Cardiac muscle cell (in vitro differentiated cells and primary cell): ENCODE measurements around the gene ANKRD12. TPM values are rescaled to one million over a fixed set of nuclear protein-coding genes. Genes with fewer than 3 reads are reported as not detected.
"Not testable (repeated sequence)": the region's sequence is repeated elsewhere in the genome, so short reads cannot be mapped to it uniquely, and the experiment has no call there.

Experiments used
- DNase-seq, 2 donors: peaks; one replicate each; pipeline versions ENCODE4 v3.0.0 to v3.0.0-alpha.2; 2010 to 2017; ENCODE audit warnings: low read depth in 1 of 2, low spot score in 1 of 2
- H3K27ac ChIP-seq: fragments of 200-600 bp; sonication (generic); 2 replicates; pipeline ENCODE4 v1.5.1; 2016
- H3K27me3 ChIP-seq: fragments of 200-600 bp; sonication (generic); 2 replicates; pipeline ENCODE4 v1.6.0; 2016; ENCODE audit warnings: control low read depth
- H3K36me3 ChIP-seq: fragments of 200-600 bp; sonication (generic); 2 replicates; pipeline ENCODE4 v1.5.1; 2016; ENCODE audit warnings: control low read depth
- H3K4me1 ChIP-seq: fragments of 200-600 bp; sonication (generic); 2 replicates; pipeline ENCODE4 v1.8.1; 2017; ENCODE audit warnings: low read depth, mild to moderate bottlenecking, mixed run types
- H3K4me3 ChIP-seq: fragments of 200-600 bp; sonication (generic); 2 replicates; pipeline ENCODE4 v1.5.1; 2016; ENCODE audit warnings: mild to moderate bottlenecking
- H3K9me3 ChIP-seq: fragments of 200-600 bp; sonication (generic); 2 replicates; pipeline ENCODE4 v1.5.1; 2017; ENCODE audit warnings: low read depth, mild to moderate bottlenecking, control low read depth
- CTCF ChIP-seq: IDR thresholded peaks from 2 replicates; pipeline ENCODE4 v1.5.1; 2012; ENCODE audit warnings: low read depth, mild to moderate bottlenecking, low read length
- polyA plus RNA-seq: library from polyadenylated mRNA; unstranded; fragments of >200 nt; fragmentation: Nextera tagmentation; extraction: Ambion mirVana; gene quantifications from 2 replicates; pipeline ENCODE4 v1.2.1, GENCODE V29; 2016
- total RNA-seq: library from RNA; depleted of rRNA; stranded (reverse); fragments of >200 nt; gene quantifications from 2 replicates; pipeline ENCODE4 v1.2.3, GENCODE V29; 2016

The ANKRD12 gene
- total and polyA plus RNA-seq, 2 experiments from 2014 or later, result 21.5 to 88.8 TPM

- Histone ChIP-seq H3K36me3 (no peaks in the 10 kb centered on the region), H3K4me3 (no peak overlapping the region), H3K27me3 (no peaks in the 10 kb centered on the region), H3K27ac (no peak overlapping the region), H3K4me1 (peaks cover 6% of the 10 kb centered on the region), H3K9me3 (no peaks in the 10 kb centered on the region)
- DNase-seq, result peak in 1 of 2 donors; percentile 28
- TF ChIP-seq CTCF, result no peak
These were observed 16.7 kb downstream of the ANKRD12 start for GRCh38 chr18:9153256-9153655.

- no peak for TF ChIP-seq CTCF
- no peaks in the 10 kb centered on the region for H3K27me3 ChIP-seq
- H3K36me3 ChIP-seq, result no peaks in the 10 kb centered on the region
- H3K4me3 ChIP-seq, result no peak overlapping the region
- H3K4me1 ChIP-seq, result no peaks in the 10 kb centered on the region
- H3K27ac ChIP-seq, result no peak overlapping the region
- DNase-seq, result no peak
- H3K9me3 ChIP-seq, result no peaks in the 10 kb centered on the region
These were observed 20.1 kb downstream of the ANKRD12 start for GRCh38 chr18:9156604-9157249.

- no peaks in the 10 kb centered on the region for H3K9me3 ChIP-seq
- no peaks in the 10 kb centered on the region for H3K27me3 ChIP-seq
- no peak for TF ChIP-seq CTCF
- no peaks in the 10 kb centered on the region for H3K36me3 ChIP-seq
- DNase-seq, result no peak
- no peak overlapping the region for H3K4me3 ChIP-seq
- H3K4me1 ChIP-seq, result no peaks in the 10 kb centered on the region
- no peak overlapping the region for H3K27ac ChIP-seq
These were observed 21.2 kb downstream of the ANKRD12 start for GRCh38 chr18:9157806-9158205.

GRCh38 chr18:9160014-9160413 lies 23.4 kb downstream of the ANKRD12 start:
- Histone ChIP-seq H3K36me3 (no peaks in the 10 kb centered on the region), H3K4me3 (no peak overlapping the region), H3K4me1 (no peaks in the 10 kb centered on the region), H3K27ac (no peak overlapping the region), H3K27me3 (no peaks in the 10 kb centered on the region), H3K9me3 (no peaks in the 10 kb centered on the region)
- DNase-seq, result no peak
- no peak for TF ChIP-seq CTCF

GRCh38 chr18:9162663-9163062 lies 26.1 kb downstream of the ANKRD12 start:
- not testable (repeated sequence) for H3K27ac ChIP-seq, DNase-seq

GRCh38 chr18:9164149-9164548 lies 27.6 kb downstream of the ANKRD12 start:
- not testable (repeated sequence) for H3K4me3 ChIP-seq, H3K27ac ChIP-seq, H3K36me3 ChIP-seq, H3K9me3 ChIP-seq, H3K27me3 ChIP-seq, DNase-seq, H3K4me1 ChIP-seq

More at GRCh38 chr18:9162663-9163062, 26.1 kb downstream of the ANKRD12 start:
- H3K4me3 ChIP-seq, H3K27me3 ChIP-seq, H3K9me3 ChIP-seq, H3K4me1 ChIP-seq, H3K36me3 ChIP-seq: not testable (repeated sequence)

- not testable (repeated sequence) for H3K4me3 ChIP-seq, H3K27ac ChIP-seq, H3K4me1 ChIP-seq, H3K9me3 ChIP-seq, DNase-seq, H3K27me3 ChIP-seq, H3K36me3 ChIP-seq
These were observed 29.3 kb downstream of the ANKRD12 start for GRCh38 chr18:9165883-9166282.

- H3K27ac ChIP-seq, H3K4me1 ChIP-seq, H3K36me3 ChIP-seq, H3K27me3 ChIP-seq, DNase-seq, H3K9me3 ChIP-seq, H3K4me3 ChIP-seq: not testable (repeated sequence)
These were observed 32.9 kb downstream of the ANKRD12 start for GRCh38 chr18:9169515-9169914.

GRCh38 chr18:9171919-9172318 lies 35.3 kb downstream of the ANKRD12 start:
- H3K9me3 ChIP-seq, H3K36me3 ChIP-seq, H3K4me1 ChIP-seq, H3K27ac ChIP-seq, H3K4me3 ChIP-seq, H3K27me3 ChIP-seq, DNase-seq: not testable (repeated sequence)
